Measurements from ENCODE around the gene TRIP4. TPM values are rescaled to one million over a fixed set of nuclear protein-coding genes. Genes with fewer than 3 reads are reported as not detected.

Gene TRIP4
- total RNA-seq, 1 experiment from 2014 or later, result 12.9 TPM

GRCh38 chr15:64354688-64355344 is 32.8 kb upstream of the TRIP4 start (continued):
- no peak for TF ChIP-seq ZMAT4 (CRISPR knock-in tag; IDR thresholded peaks at IDR 0.05)
- no peak for TF ChIP-seq TEAD1 (CRISPR knock-in tag; IDR thresholded peaks at IDR 0.05)
- no peak for TF ChIP-seq PREB (CRISPR knock-in tag; IDR thresholded peaks at IDR 0.05; ENCODE audit: borderline replicate concordance)
- no peak for TF ChIP-seq TP53 (CRISPR knock-in tag; IDR thresholded peaks at IDR 0.05)
- TF ChIP-seq NFYB (CRISPR knock-in tag; conservative IDR thresholded peaks at IDR 0.05; ENCODE audit: low read depth), result no peak
- TF ChIP-seq USF1 (CRISPR knock-in tag; IDR thresholded peaks at IDR 0.05), result no peak
- TF ChIP-seq GRHL2 (CRISPR knock-in tag; IDR thresholded peaks at IDR 0.05; ENCODE audit: insufficient replicate concordance, severe bottlenecking), result no peak
- no peak for TF ChIP-seq HMGA2 (CRISPR knock-in tag; IDR thresholded peaks at IDR 0.05)
- TF ChIP-seq ATF6 (CRISPR knock-in tag; IDR thresholded peaks at IDR 0.05), result no peak

GRCh38 chr15:64355348-64355943 is 32.2 kb upstream of the TRIP4 start:
- ChIA-PET CTCF (interaction anchor here (0.6 to 1.5 kb wide), 4 partner anchors 21 to 202 kb away, joined by 3 to 4 read pairs (median 4); partner anchors contain the start of gene TRIP4), POLR2A (interaction anchor here (0.6 kb wide), 1 partner anchor 34 kb away, joined by 4 read pairs; no protein-coding TSS in a partner anchor)
- no peaks in the 10 kb centered on the region for H3K9me3 Mint-ChIP-seq
- H3K4me1 Mint-ChIP-seq, result peaks cover 12% of the 10 kb centered on the region
- no peak for TF ChIP-seq JAZF1 (CRISPR knock-in tag; IDR thresholded peaks at IDR 0.05)
- no peak for TF ChIP-seq JUN (CRISPR knock-in tag; IDR thresholded peaks at IDR 0.05)
- TF ChIP-seq IRF2 (CRISPR knock-in tag; IDR thresholded peaks at IDR 0.05; ENCODE audit: borderline replicate concordance, low read depth), result no peak
- no peak for TF ChIP-seq ZNF671 (CRISPR knock-in tag; IDR thresholded peaks at IDR 0.05)
- TF ChIP-seq ZBTB21 (CRISPR knock-in tag; IDR thresholded peaks at IDR 0.05; ENCODE audit: borderline replicate concordance), result no peak
- no peak for TF ChIP-seq SMAD3 (CRISPR knock-in tag; IDR thresholded peaks at IDR 0.05; ENCODE audit: borderline replicate concordance)
- TF ChIP-seq ZBTB43 (CRISPR knock-in tag; IDR thresholded peaks at IDR 0.05), result 0 out of 2 replicates have a peak, but pooled peaks have one; percentile 15
- TF ChIP-seq ATF3 (CRISPR knock-in tag; conservative IDR thresholded peaks at IDR 0.05), result no peak
- TF ChIP-seq PRDM15 (CRISPR knock-in tag; IDR thresholded peaks at IDR 0.05), result no peak
- TF ChIP-seq SMAD4 (CRISPR knock-in tag; IDR thresholded peaks at IDR 0.05), result no peak
- no peak for TF ChIP-seq MLX (CRISPR knock-in tag; IDR thresholded peaks at IDR 0.05)
- TF ChIP-seq FOXP1 (CRISPR knock-in tag; IDR thresholded peaks at IDR 0.05; ENCODE audit: borderline replicate concordance), result 0 out of 2 replicates have a peak, but pooled peaks have one; percentile 28
- TF ChIP-seq CBFB (CRISPR knock-in tag; IDR thresholded peaks at IDR 0.05; ENCODE audit: low read depth), result no peak
- TF ChIP-seq NFATC4 (CRISPR knock-in tag; IDR thresholded peaks at IDR 0.05), result no peak
- no peak for TF ChIP-seq CDX4 (CRISPR knock-in tag; IDR thresholded peaks at IDR 0.05; ENCODE audit: borderline replicate concordance)
- no peaks in the 10 kb centered on the region for H3K27me3 Mint-ChIP-seq (ENCODE audit: low read depth)
- no peaks in the 10 kb centered on the region for H3K36me3 Mint-ChIP-seq
- peak overlapping the region; percentile 95 for H3K4me3 Mint-ChIP-seq
- ATAC-seq, result peak; percentile 24
- H3K27ac Mint-ChIP-seq, result peak overlapping the region; percentile 98
- DNase-seq (ENCODE audit: low spot score), result peak; percentile 59
